Measurements from ENCODE around the gene MTTP.
A peak's percentile ranks its signal among the peaks of the same experiment; 100 is the strongest.

MTTP gene

DNA sequence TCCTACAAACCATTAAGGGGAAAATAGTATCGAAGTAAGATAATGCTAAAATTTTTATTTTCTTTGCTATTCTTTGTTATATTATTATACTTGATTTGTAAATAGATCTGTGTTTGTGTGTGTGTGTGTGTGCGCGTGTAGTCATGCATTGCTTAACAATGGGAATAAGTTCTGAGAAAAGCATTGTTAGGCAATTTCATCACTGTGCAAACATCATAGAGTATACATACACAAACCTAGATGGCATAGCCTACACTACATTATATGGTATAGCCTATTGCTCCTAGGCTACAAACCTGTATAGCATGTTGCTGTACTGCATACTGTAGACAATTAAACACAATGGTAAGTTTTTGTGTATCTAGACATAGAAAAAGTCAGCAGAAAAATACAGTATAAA is 17.1 kb downstream of the MTTP start:
- TF ChIP-seq, protein P1, sequence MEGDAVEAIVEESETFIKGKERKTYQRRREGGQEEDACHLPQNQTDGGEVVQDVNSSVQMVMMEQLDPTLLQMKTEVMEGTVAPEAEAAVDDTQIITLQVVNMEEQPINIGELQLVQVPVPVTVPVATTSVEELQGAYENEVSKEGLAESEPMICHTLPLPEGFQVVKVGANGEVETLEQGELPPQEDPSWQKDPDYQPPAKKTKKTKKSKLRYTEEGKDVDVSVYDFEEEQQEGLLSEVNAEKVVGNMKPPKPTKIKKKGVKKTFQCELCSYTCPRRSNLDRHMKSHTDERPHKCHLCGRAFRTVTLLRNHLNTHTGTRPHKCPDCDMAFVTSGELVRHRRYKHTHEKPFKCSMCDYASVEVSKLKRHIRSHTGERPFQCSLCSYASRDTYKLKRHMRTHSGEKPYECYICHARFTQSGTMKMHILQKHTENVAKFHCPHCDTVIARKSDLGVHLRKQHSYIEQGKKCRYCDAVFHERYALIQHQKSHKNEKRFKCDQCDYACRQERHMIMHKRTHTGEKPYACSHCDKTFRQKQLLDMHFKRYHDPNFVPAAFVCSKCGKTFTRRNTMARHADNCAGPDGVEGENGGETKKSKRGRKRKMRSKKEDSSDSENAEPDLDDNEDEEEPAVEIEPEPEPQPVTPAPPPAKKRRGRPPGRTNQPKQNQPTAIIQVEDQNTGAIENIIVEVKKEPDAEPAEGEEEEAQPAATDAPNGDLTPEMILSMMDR (IDR thresholded peaks at IDR 0.05; ENCODE audit: insufficient read depth, low read depth, low read length, missing control alignments): no peak
- H3K4me3 ChIP-seq (ENCODE audit: low read length): no peak overlapping the region
- DNase-seq (ENCODE audit: low read depth): peak; percentile 73

DNA sequence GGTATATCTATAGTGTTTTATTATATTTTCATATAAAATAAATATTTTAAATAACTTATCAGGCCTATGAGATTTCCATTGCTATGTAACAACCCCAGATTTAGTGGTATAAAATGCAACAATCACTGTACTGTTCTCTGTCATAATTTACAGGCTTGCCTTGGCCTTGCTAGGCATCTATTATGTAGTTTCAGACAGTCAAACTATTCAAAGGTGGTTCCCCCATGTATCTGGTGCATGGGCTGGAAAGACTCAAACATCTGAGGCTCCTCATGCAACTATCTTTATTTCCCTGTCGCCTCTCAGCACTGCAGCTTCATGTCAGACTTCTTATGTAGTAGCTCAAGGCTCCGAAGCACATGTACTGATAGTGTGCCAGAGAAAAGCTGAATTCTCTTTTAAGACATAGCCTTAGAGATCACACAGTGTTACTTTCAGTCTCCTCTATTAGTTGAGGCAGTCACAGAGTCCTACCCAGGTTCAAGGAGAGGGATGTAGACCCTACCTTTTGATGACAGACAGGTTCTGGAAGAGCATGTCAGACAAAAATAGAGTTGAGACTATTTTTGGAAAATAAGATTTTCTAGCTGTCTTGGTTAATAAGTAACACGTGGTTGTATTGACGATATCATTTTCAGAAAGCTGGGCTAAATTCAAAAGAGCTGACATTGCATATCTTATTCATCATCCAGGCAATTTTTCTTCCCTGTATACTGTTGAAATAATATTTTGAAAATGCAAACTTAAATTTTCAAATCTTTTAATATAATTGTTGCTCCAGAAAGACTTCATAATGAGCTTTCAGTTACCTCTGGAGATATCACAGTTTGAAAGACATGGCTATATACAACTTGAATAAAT is 19.4 kb downstream of the MTTP start:
- DNase-seq (ENCODE audit: low read depth): no peak
- TF ChIP-seq, protein P1 (IDR thresholded peaks at IDR 0.05; ENCODE audit: insufficient read depth, low read depth, low read length, missing control alignments): no peak

DNA sequence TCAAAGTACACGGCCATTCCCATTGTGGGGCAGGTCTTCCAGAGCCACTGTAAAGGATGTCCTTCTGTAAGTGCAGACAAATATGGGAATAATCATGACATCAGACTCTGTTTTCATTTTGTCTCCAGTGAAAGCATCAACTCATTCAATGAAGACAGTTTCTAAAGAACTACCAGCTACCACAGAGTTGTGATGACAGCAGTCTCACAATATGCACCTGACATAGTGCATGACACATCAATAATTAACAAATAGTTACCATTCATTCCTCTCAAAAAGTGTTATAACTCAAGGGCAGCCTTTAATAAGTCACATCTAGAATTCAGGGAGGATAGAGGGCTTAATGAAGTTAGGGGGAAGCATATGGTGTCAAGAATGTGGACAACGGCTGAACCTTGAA is 20.2 kb downstream of the MTTP start:
- TF ChIP-seq, protein P1 (IDR thresholded peaks at IDR 0.05; ENCODE audit: insufficient read depth, low read depth, low read length, missing control alignments): no peak
- no peak for DNase-seq (ENCODE audit: low read depth)
- no peak overlapping the region for H3K4me3 ChIP-seq (ENCODE audit: low read length)

More for the DNA sequence above, 19.4 kb downstream of the MTTP start:
- no peak overlapping the region for H3K4me3 ChIP-seq (ENCODE audit: low read length)

DNA sequence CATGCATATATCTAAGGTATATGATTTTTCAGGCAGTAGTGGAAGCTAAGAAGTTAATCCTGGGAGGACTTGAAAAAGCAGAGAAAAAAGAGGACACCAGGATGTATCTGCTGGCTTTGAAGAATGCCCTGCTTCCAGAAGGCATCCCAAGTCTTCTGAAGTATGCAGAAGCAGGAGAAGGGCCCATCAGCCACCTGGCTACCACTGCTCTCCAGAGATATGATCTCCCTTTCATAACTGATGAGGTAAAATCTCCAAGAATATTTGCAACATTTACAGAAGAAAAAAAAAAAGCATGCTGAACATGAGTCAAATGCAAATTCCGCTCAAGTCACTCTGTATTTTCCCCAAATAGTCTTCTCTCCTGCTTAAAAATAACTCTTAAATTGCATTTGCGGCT is 32.1 kb downstream of the MTTP start:
- TF ChIP-seq, protein P1 (IDR thresholded peaks at IDR 0.05; ENCODE audit: insufficient read depth, low read depth, low read length, missing control alignments): no peak
- H3K4me3 ChIP-seq (ENCODE audit: low read length): no peak overlapping the region
- no peak for DNase-seq (ENCODE audit: low read depth)

DNA sequence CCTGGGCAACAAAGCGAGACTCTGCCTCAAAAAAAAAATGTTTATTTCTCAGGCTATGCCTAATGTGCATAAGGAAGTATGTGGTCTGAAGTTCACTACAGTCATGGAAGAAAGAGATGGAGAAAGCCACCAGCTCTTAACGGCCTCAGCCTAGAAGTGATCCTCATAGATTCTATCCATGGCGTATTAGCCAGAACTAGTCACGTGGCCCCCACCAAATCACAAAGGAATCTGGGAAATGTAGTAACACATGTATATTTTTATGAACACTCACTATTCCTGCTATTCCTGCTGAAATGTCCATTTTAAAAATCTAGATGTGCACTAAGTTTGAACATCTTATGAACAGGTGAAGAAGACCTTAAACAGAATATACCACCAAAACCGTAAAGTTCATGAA is 33.8 kb downstream of the MTTP start:
- H3K4me3 ChIP-seq (ENCODE audit: low read length): no peak overlapping the region

DNA sequence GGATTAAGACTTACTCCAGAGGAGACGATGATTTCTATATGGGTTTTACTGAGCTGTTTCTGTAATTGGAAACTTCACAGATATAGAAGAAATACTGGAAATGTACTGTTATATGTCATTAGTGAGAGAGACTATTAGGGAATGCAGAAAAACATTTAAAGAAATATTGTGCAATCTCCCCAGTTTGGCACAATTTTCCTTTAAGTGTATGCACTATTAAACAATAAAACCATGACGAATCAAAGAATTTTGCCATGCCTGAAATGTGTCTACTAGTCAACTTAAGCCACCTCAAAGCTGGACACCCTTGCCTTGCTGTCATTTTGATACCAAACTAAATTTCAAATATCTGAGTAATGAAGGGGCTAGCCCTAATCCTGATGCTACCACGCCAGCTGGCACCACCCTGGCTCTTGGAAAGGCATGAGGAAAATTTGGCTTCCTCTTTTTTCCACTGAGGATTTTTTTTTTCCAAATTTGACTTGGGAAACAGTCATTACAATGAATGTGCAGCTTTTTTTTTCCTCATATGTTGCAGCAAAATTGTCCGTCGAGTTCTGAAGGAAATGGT is 36.1 kb downstream of the MTTP start:
- TF ChIP-seq, protein P1 (IDR thresholded peaks at IDR 0.05; ENCODE audit: insufficient read depth, low read depth, low read length, missing control alignments): no peak
- H3K4me3 ChIP-seq (ENCODE audit: low read length): no peak overlapping the region
- no peak for DNase-seq (ENCODE audit: low read depth)

More for the DNA sequence above, 33.8 kb downstream of the MTTP start:
- TF ChIP-seq, protein P1 (IDR thresholded peaks at IDR 0.05; ENCODE audit: insufficient read depth, low read depth, low read length, missing control alignments): no peak
- DNase-seq (ENCODE audit: low read depth): no peak

Measured in epithelial cell of esophagus (primary cell).